HepG2 (cell line): ENCODE data around the gene CTU1. TPM values are rescaled to one million over a fixed set of nuclear protein-coding genes. Genes with fewer than 3 reads are reported as not detected.

Experiments used
- ATAC-seq: fragments of 200-7000 bp; cut with Tn5 transposase; 3 replicates; pipeline ENCODE4 v1.9.1; 2020; ENCODE audit warnings: mild to moderate bottlenecking, moderate library complexity
- BruUV-seq: library from RNA; stranded (reverse); fragments of 400-500 nt; replicated peaks from 2 replicates; lab custom pipeline; 2021; lab: Mats Ljungman, UMichigan
- CTCF ChIA-PET: fragments of 300-600 bp; formaldehyde crosslinking; extraction: SDS; loops from one replicate; lab custom pipeline; 2021; ENCODE audit warnings: low total read pairs, inconsistent platforms, low intra/inter-chr PET ratio; lab: Yijun Ruan, JAX
- POLR2A ChIA-PET: fragments of 350-600 bp; sonication (Branson Sonifier 250); formaldehyde crosslinking; loops from one replicate; lab custom pipeline; 2020; ENCODE audit warnings: antibody characterized with exemption, inconsistent platforms; lab: Yijun Ruan, JAX
- DNase-seq: peaks from one replicate; pipeline ENCODE4 v3.0.0-alpha.2; 2015; ENCODE audit warnings: low spot score
- FAIRE-seq: peaks from 3 replicates; lab custom pipeline; 2011; peaks lifted over from hg19 to GRCh38; lab: Jason Lieb, UNC
- H2AFZ ChIP-seq: one replicate; pipeline ENCODE4 v1.6.1; 2011; ENCODE audit warnings: low read length, inconsistent platforms
- H3K27ac ChIP-seq: fragments of 300-600 bp; 3 replicates; pipeline ENCODE4 v1.8.0; 2011; ENCODE audit warnings: mixed run types, mild to moderate bottlenecking, mixed read lengths, low read length, inconsistent platforms; ENCODE audit not compliant: insufficient read depth; ENCODE audit errors: extremely low read length
- H3K27me3 ChIP-seq, 2 experiments: fragments of 200-600 bp in 1 of 2; 2 replicates in 1 of 2; 3 replicates in 1 of 2; pipeline versions ENCODE4 v1.6.0 to v1.8.0; 2011; ENCODE audit warnings: low read length in 2 of 2, mild to moderate bottlenecking in 2 of 2, moderate library complexity in 2 of 2, inconsistent platforms in 1 of 2; ENCODE audit not compliant: insufficient read depth in 2 of 2, control insufficient read depth in 1 of 2
- H3K36me3 ChIP-seq, 2 experiments: fragments of 200-600 bp in 1 of 2; replicated peaks in 1 of 2; 2 replicates in 1 of 2; 3 replicates in 1 of 2; pipeline versions ENCODE4 v1.5.1 to v1.8.0; 2011; ENCODE audit warnings: low read length in 2 of 2, inconsistent platforms in 1 of 2; ENCODE audit not compliant: insufficient read depth in 2 of 2, control insufficient read depth in 1 of 2
- H3K4me1 ChIP-seq: 2 replicates; pipeline ENCODE4 v1.5.1; 2012; ENCODE audit warnings: low read length, inconsistent platforms; ENCODE audit not compliant: insufficient read depth
- H3K4me2 ChIP-seq: 2 replicates; pipeline ENCODE4 v1.6.0; 2011; ENCODE audit warnings: low read depth, low read length, inconsistent platforms
- H3K4me3 ChIP-seq, 3 experiments: fragments of 200-600 bp in 1 of 3; sonication (generic), shearing (Covaris generic) in 1 of 3; replicated peaks in 1 of 3; 2 replicates each; pipeline ENCODE4 v1.5.1; 2011 to 2016; ENCODE audit warnings: low read length in 3 of 3, inconsistent platforms in 2 of 3, low read depth in 2 of 3, mild to moderate bottlenecking in 2 of 3, control low read depth in 1 of 3, mixed read lengths in 1 of 3; ENCODE audit not compliant: insufficient read depth in 1 of 3
- H3K79me2 ChIP-seq: one replicate; pipeline ENCODE4 v1.6.1; 2011; ENCODE audit warnings: low read length, inconsistent platforms; ENCODE audit not compliant: insufficient read depth
- H3K9ac ChIP-seq: 2 replicates; pipeline ENCODE4 v1.6.0; 2011; ENCODE audit warnings: mild to moderate bottlenecking, low read depth, low read length, inconsistent platforms; ENCODE audit not compliant: insufficient read depth
- H3K9me3 ChIP-seq: 2 replicates; pipeline ENCODE4 v1.5.1; 2012; ENCODE audit warnings: mild to moderate bottlenecking, low read length
- H4K20me1 ChIP-seq: 2 replicates; pipeline ENCODE4 v1.6.0; 2011; ENCODE audit warnings: inconsistent platforms, mild to moderate bottlenecking, low read length, moderate library complexity; ENCODE audit not compliant: insufficient read depth
- HMG20A ChIP-seq: IDR thresholded peaks from 2 replicates; pipeline ENCODE4 v1.6.1; 2016; ENCODE audit warnings: borderline replicate concordance
- JUND ChIP-seq: sonication (generic); formaldehyde crosslinking; IDR thresholded peaks from 2 replicates; pipeline ENCODE4 v1.8.0; 2022; ENCODE audit warnings: mild to moderate bottlenecking, missing genetic modification reagents
- MAF1 ChIP-seq: sonication (generic); formaldehyde crosslinking; IDR thresholded peaks from 2 replicates; pipeline ENCODE4 v1.5.0; 2020; ENCODE audit warnings: missing genetic modification reagents, borderline replicate concordance
- MEIS2 ChIP-seq: sonication (generic); formaldehyde crosslinking; IDR thresholded peaks from 2 replicates; pipeline ENCODE4 v1.9.0; 2021; ENCODE audit warnings: mild to moderate bottlenecking, missing genetic modification reagents
- MLLT10 ChIP-seq: sonication (generic); formaldehyde crosslinking; IDR thresholded peaks from 2 replicates; pipeline ENCODE4 v1.4.0; 2020; ENCODE audit warnings: missing genetic modification reagents
- RELA ChIP-seq: sonication (generic); formaldehyde crosslinking; IDR thresholded peaks from 2 replicates; pipeline ENCODE4 v1.4.0; 2020; ENCODE audit warnings: missing genetic modification reagents
- SIX4 ChIP-seq: sonication (generic); formaldehyde crosslinking; IDR thresholded peaks from 2 replicates; pipeline ENCODE4 v1.4.0; 2020; ENCODE audit warnings: missing genetic modification reagents
- THAP7 ChIP-seq: sonication (generic); formaldehyde crosslinking; IDR thresholded peaks from 2 replicates; pipeline ENCODE4 v1.8.1; 2023; ENCODE audit warnings: mild to moderate bottlenecking, missing genetic modification reagents
- ZFX ChIP-seq: sonication (generic); formaldehyde crosslinking; IDR thresholded peaks from 2 replicates; pipeline ENCODE4 v1.4.0; 2020; ENCODE audit warnings: mild to moderate bottlenecking, low read depth, missing genetic modification reagents, moderate library complexity
- ZNF260 ChIP-seq: sonication (generic); formaldehyde crosslinking; IDR thresholded peaks from 2 replicates; pipeline ENCODE4 v1.4.0; 2020; ENCODE audit warnings: missing genetic modification reagents, low read depth, mild to moderate bottlenecking, borderline replicate concordance
- ZNF430 ChIP-seq: sonication (generic); formaldehyde crosslinking; IDR thresholded peaks from 2 replicates; pipeline ENCODE4 v1.9.0; 2021; ENCODE audit warnings: mild to moderate bottlenecking, missing genetic modification reagents
- ZNF557 ChIP-seq: sonication (generic); formaldehyde crosslinking; IDR thresholded peaks from 2 replicates; pipeline ENCODE4 v1.4.0; 2020; ENCODE audit warnings: missing genetic modification reagents
- ZNF660 ChIP-seq: sonication (generic); formaldehyde crosslinking; IDR thresholded peaks from 2 replicates; pipeline ENCODE4 v1.5.1; 2020; ENCODE audit warnings: mild to moderate bottlenecking, low read depth, missing genetic modification reagents, borderline replicate concordance
- ZNF710 ChIP-seq: sonication (generic); formaldehyde crosslinking; IDR thresholded peaks from 2 replicates; pipeline ENCODE4 v1.5.0; 2020; ENCODE audit warnings: mild to moderate bottlenecking, missing genetic modification reagents, borderline replicate concordance
- ZZZ3 ChIP-seq: sonication (generic); formaldehyde crosslinking; IDR thresholded peaks from 2 replicates; pipeline ENCODE4 v1.4.0; 2020; ENCODE audit warnings: missing genetic modification reagents, mild to moderate bottlenecking, borderline replicate concordance
- WGBS: methylation state at CpG from one replicate; pipeline ENCODE4 v1.1.6; 2017; ENCODE audit warnings: low lambda C conversion rate; 5-methylcytosine and 5-hydroxymethylcytosine counted together
- in situ Hi-C: cut with HindIII; loops from 2 replicates; pipeline ENCODE4 v1.10.0; 2017; ENCODE audit warnings: low pct_unique_long_range_greater_than_20kb; ENCODE audit not compliant: extremely low pct_ligation_motif_present
- intact Hi-C: fragments of 100-400 bp; cut with micrococcal nuclease; formaldehyde crosslinking; loops from one replicate; pipeline ENCODE4 v1.10.0; 2022; ENCODE audit not compliant: unreplicated experiment
- polyA plus RNA-seq, 8 experiments: library from polyadenylated mRNA; depleted of rRNA in 3 of 8; stranded (reverse) in 7 of 8; unstranded in 1 of 8; fragments of >200 nt; fragmentation: Illumina TruSeq in 4 of 8; extraction: Trizol in 4 of 8; gene quantifications; 2 replicates each; pipeline versions ENCODE4 v1.2.1 to v1.2.3, GENCODE V29; 2011 to 2016; ENCODE audit warnings: low read depth in 4 of 8, missing spikeins in 1 of 8, mixed read lengths in 1 of 8; ENCODE audit not compliant: insufficient read depth in 1 of 8
- total RNA-seq, 5 experiments: library from RNA; depleted of rRNA; stranded (reverse); fragments of >200 nt; fragmentation: Illumina TruSeq; extraction: Trizol; gene quantifications; 2 replicates each; pipeline ENCODE4 v1.2.3, GENCODE V29; 2016; ENCODE audit warnings: low read depth in 1 of 5
- TF ChIP-seq, protein P1 (sequence below): sonication (generic); formaldehyde crosslinking; IDR thresholded peaks from 2 replicates; pipeline ENCODE4 v1.4.0; 2020; ENCODE audit warnings: missing genetic modification reagents

Gene CTU1
- total and polyA plus RNA-seq, 2 of the 13 experiments (the other 11 are each of a cell fraction or from before 2014, with no cell fraction given): 1.9 to 2.9 TPM

DNA sequence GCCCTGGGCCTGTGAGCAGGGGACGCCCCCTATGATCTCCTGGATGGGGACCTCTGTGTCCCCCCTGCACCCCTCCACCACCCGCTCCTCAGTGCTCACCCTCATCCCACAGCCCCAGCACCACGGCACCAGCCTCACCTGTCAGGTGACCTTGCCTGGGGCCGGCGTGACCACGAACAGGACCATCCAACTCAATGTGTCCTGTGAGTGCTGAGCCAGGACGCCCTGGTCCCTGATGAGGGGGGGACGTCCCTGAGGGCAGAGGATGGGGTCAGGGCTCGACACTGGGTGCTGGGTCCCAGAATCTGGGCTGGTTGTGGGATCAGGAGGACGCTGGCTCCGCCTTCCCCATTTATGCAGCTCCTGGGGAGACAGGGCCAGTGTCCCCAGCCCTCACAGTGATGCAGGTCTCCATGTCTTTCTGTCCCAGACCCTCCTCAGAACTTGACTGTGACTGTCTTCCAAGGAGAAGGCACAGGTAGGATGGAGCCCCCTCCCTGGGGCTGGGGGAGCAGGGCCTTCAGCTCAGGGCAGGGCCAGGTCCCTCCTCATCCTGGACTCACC is 36.4 kb upstream of the CTU1 start:
- H3K9ac ChIP-seq: no peak overlapping the region
- no peaks in the 10 kb centered on the region for H4K20me1 ChIP-seq
- ChIA-PET CTCF (no interaction called here), POLR2A (no interaction called here)
- H3K4me1 ChIP-seq: no peaks in the 10 kb centered on the region
- H3K27me3 ChIP-seq: peaks cover 3 to 41% of the 10 kb centered on the region in 2 experiments; a peak in 4 of 5 replicates
- H3K9me3 ChIP-seq: no peaks in the 10 kb centered on the region
- H3K4me3 ChIP-seq: no peak overlapping the region
- H2AFZ ChIP-seq: no peak overlapping the region
- BruUV-seq: no TSS peak
- WGBS: 8% methylated on average over 2 of the region's 11 CpGs
- no peaks in the 10 kb centered on the region for H3K36me3 ChIP-seq
- H3K27ac ChIP-seq: no peak overlapping the region
- no peaks in the 10 kb centered on the region for H3K79me2 ChIP-seq
- DNase-seq (no peak), ATAC-seq (no peak), FAIRE-seq (no peak)
- H3K4me2 ChIP-seq: no peak overlapping the region
- intact Hi-C loops (no loop called here), in situ Hi-C loops (no loop called here)
- no peak for TF ChIP-seq MEIS2 (CRISPR knock-in tag)
- TF ChIP-seq, protein P1, sequence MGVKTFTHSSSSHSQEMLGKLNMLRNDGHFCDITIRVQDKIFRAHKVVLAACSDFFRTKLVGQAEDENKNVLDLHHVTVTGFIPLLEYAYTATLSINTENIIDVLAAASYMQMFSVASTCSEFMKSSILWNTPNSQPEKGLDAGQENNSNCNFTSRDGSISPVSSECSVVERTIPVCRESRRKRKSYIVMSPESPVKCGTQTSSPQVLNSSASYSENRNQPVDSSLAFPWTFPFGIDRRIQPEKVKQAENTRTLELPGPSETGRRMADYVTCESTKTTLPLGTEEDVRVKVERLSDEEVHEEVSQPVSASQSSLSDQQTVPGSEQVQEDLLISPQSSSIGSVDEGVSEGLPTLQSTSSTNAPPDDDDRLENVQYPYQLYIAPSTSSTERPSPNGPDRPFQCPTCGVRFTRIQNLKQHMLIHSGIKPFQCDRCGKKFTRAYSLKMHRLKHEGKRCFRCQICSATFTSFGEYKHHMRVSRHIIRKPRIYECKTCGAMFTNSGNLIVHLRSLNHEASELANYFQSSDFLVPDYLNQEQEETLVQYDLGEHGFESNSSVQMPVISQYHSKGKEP: no peak

DNA sequence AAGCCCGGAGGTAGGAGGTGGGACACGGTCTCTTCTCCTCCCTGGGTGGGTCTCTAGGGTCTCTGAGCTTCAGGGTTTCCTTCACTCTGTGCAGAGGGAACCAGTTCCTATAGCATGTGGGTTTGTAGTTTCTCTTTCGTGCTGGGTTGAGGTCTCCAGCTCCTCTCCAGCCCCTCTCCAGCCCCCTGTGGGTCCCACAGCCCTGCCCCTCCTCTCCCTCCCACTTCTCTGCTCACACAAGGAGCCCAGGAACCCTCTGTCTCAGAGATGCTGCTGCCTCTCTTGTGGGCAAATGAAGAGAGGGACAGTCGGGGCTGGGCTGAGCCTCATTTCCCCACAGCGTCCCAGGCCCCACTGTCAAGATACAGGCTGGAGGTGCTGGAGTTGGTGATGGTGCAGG is 35.3 kb upstream of the CTU1 start:
- no peak overlapping the region for H2AFZ ChIP-seq
- H3K79me2 ChIP-seq: no peaks in the 10 kb centered on the region
- H3K27ac ChIP-seq: no peak overlapping the region
- BruUV-seq: no TSS peak
- no peaks in the 10 kb centered on the region for H4K20me1 ChIP-seq
- H3K9me3 ChIP-seq: no peaks in the 10 kb centered on the region
- H3K36me3 ChIP-seq: no peaks in the 10 kb centered on the region
- no peak overlapping the region for H3K4me3 ChIP-seq
- FAIRE-seq: no peak
- no peak overlapping the region for H3K4me2 ChIP-seq
- no peaks in the 10 kb centered on the region for H3K4me1 ChIP-seq
- POLR2A ChIA-PET: no interaction called here
- WGBS: 0% methylated on average over 2 of the region's 5 CpGs
- DNase-seq: no peak
- in situ Hi-C loops (no loop called here), intact Hi-C loops (no loop called here)
- no peak overlapping the region for H3K9ac ChIP-seq
- peaks cover 3 to 48% of the 10 kb centered on the region in 2 experiments; a peak in 4 of 5 replicates for H3K27me3 ChIP-seq
- CTCF ChIA-PET: no interaction called here
- ATAC-seq: no peak
- TF ChIP-seq RELA (CRISPR knock-in tag) (no peak), ZNF260 (CRISPR knock-in tag) (no peak), JUND (CRISPR knock-in tag) (no peak), SIX4 (CRISPR knock-in tag) (no peak), ZFX (no peak), ZNF557 (CRISPR knock-in tag) (no peak), HMG20A (CRISPR knock-in tag) (no peak), ZNF660 (CRISPR knock-in tag) (no peak), MAF1 (CRISPR knock-in tag) (no peak), ZNF710 (CRISPR knock-in tag) (no peak), MLLT10 (no peak), ZZZ3 (no peak), ZNF430 (CRISPR knock-in tag) (no peak), THAP7 (CRISPR knock-in tag) (no peak)
